GM23338 (cell line): ENCODE data around the gene HEXB. TPM values are rescaled to one million over a fixed set of nuclear protein-coding genes. Genes with fewer than 3 reads are reported as not detected.

Experiments
- ATAC-seq: fragments of 200-7000 bp; cut with Tn5 transposase; 3 replicates; pipeline ENCODE4 v1.9.1; 2020
- DNase-seq: peaks from one replicate; pipeline ENCODE4 v3.0.0-alpha.2; 2015; ENCODE audit warnings: low spot score
- H2AFZ ChIP-seq: fragments of 200-600 bp; sonication (generic); 2 replicates; pipeline ENCODE4 v1.8.0; 2016; ENCODE audit warnings: antibody characterized with exemption, mild to moderate bottlenecking, moderate library complexity
- H3F3A ChIP-seq: fragments of 200-600 bp; sonication (generic); replicated peaks from 2 replicates; pipeline ENCODE4 v1.8.0; 2017; ENCODE audit warnings: antibody characterized with exemption, mixed run types, low read depth
- H3K27ac ChIP-seq: fragments of 200-600 bp; sonication (generic); 2 replicates; pipeline ENCODE4 v1.6.1; 2016; ENCODE audit warnings: low read depth
- H3K27me3 ChIP-seq: fragments of 200-600 bp; sonication (generic); 2 replicates; pipeline ENCODE4 v1.8.0; 2016; ENCODE audit warnings: mild to moderate bottlenecking, mixed run types, moderate library complexity; ENCODE audit not compliant: insufficient read depth
- H3K36me3 ChIP-seq: fragments of 200-600 bp; sonication (generic); 2 replicates; pipeline ENCODE4 v1.8.0; 2016; ENCODE audit warnings: mild to moderate bottlenecking; ENCODE audit not compliant: insufficient read depth
- H3K4me1 ChIP-seq: fragments of 200-600 bp; sonication (generic); 2 replicates; pipeline ENCODE4 v1.8.0; 2016; ENCODE audit warnings: mild to moderate bottlenecking, moderate library complexity; ENCODE audit not compliant: insufficient read depth
- H3K4me2 ChIP-seq: fragments of 200-600 bp; sonication (generic); 2 replicates; pipeline ENCODE4 v1.7.1; 2017; ENCODE audit warnings: mixed run types
- H3K4me3 ChIP-seq: fragments of 200-600 bp; sonication (generic); 2 replicates; pipeline ENCODE4 v1.6.1; 2016; ENCODE audit warnings: mixed run types
- H3K79me2 ChIP-seq: fragments of 200-600 bp; sonication (generic); replicated peaks from 2 replicates; pipeline ENCODE4 v1.8.0; 2017; ENCODE audit warnings: mild to moderate bottlenecking; ENCODE audit not compliant: insufficient read depth
- H3K9me2 ChIP-seq: fragments of 200-600 bp; sonication (generic); 2 replicates; pipeline ENCODE4 v1.8.0; 2017; ENCODE audit not compliant: insufficient read depth
- H4K20me1 ChIP-seq: fragments of 200-600 bp; sonication (generic); replicated peaks from 2 replicates; pipeline ENCODE4 v1.8.0; 2017; ENCODE audit warnings: mild to moderate bottlenecking; ENCODE audit not compliant: insufficient read depth
- H3K27ac Mint-ChIP-seq: 2 replicates; pipeline ENCODE4 v1.8.0; 2020; ENCODE audit warnings: inconsistent platforms, mild to moderate bottlenecking, moderate library complexity, mixed read lengths
- H3K27me3 Mint-ChIP-seq: 3 replicates; pipeline ENCODE4 v1.8.0; 2022; ENCODE audit warnings: low read depth, mild to moderate bottlenecking, moderate library complexity, mixed read lengths, inconsistent platforms; ENCODE audit not compliant: insufficient read depth, poor library complexity
- H3K36me3 Mint-ChIP-seq: 3 replicates; pipeline ENCODE4 v1.8.0; 2021; ENCODE audit warnings: low read depth, mild to moderate bottlenecking, inconsistent platforms, moderate library complexity, mixed read lengths
- H3K4me1 Mint-ChIP-seq: 3 replicates; pipeline ENCODE4 v1.8.0; 2020; ENCODE audit warnings: mild to moderate bottlenecking, inconsistent platforms, mixed read lengths
- H3K4me3 Mint-ChIP-seq: 3 replicates; pipeline ENCODE4 v1.8.0; 2021; ENCODE audit warnings: moderate library complexity, mild to moderate bottlenecking, inconsistent platforms, mixed read lengths
- H3K9me3 Mint-ChIP-seq: 3 replicates; pipeline ENCODE4 v1.8.0; 2020; ENCODE audit warnings: moderate library complexity, mild to moderate bottlenecking, inconsistent platforms, mixed read lengths
- CREB1 ChIP-seq: fragments of 250-450 bp; sonication (Bioruptor Pico); IDR thresholded peaks from 2 replicates; pipeline ENCODE4 v1.5.0; 2020; ENCODE audit warnings: low read depth, mild to moderate bottlenecking, moderate library complexity
- ETS1 ChIP-seq: IDR thresholded peaks from 2 replicates; pipeline ENCODE4 v1.6.1; 2016; ENCODE audit warnings: antibody characterized with exemption
- EZH2 ChIP-seq: fragments of 200-600 bp; sonication (generic); IDR thresholded peaks from one replicate; pipeline ENCODE4 v1.8.0; 2017; ENCODE audit warnings: antibody characterized with exemption, mild to moderate bottlenecking, low read depth; ENCODE audit not compliant: unreplicated experiment
- EZH2phosphoT487 ChIP-seq: fragments of 200-600 bp; sonication (generic); IDR thresholded peaks from one replicate; pipeline ENCODE4 v1.8.1; 2018; ENCODE audit warnings: antibody characterized with exemption; ENCODE audit not compliant: unreplicated experiment
- JUNB ChIP-seq: IDR thresholded peaks from one replicate; pipeline ENCODE4 v1.6.1; 2016; ENCODE audit warnings: antibody characterized with exemption; ENCODE audit not compliant: unreplicated experiment
- NANOG ChIP-seq: IDR thresholded peaks from 2 replicates; pipeline ENCODE4 v1.6.1; 2016; ENCODE audit warnings: antibody characterized with exemption, borderline replicate concordance
- POLR2AphosphoS5 ChIP-seq: IDR thresholded peaks from 2 replicates; pipeline ENCODE4 v1.6.1; 2016; ENCODE audit warnings: antibody characterized with exemption, low read depth
- REST ChIP-seq: IDR thresholded peaks from one replicate; pipeline ENCODE4 v1.6.1; 2018; ENCODE audit warnings: antibody characterized with exemption; ENCODE audit not compliant: unreplicated experiment
- STAT1 ChIP-seq: IDR thresholded peaks from one replicate; pipeline ENCODE4 v1.6.1; 2016; ENCODE audit warnings: antibody characterized with exemption; ENCODE audit not compliant: unreplicated experiment
- ZNF114 ChIP-seq: fragments of 250-450 bp; sonication (Bioruptor Pico); IDR thresholded peaks from 2 replicates; pipeline ENCODE4 v1.5.0; 2020; ENCODE audit warnings: mild to moderate bottlenecking, moderate library complexity
- ZNF331 ChIP-seq: fragments of 250-450 bp; sonication (Bioruptor Pico); IDR thresholded peaks from 2 replicates; pipeline ENCODE4 v1.5.0; 2020; ENCODE audit warnings: low read depth, mild to moderate bottlenecking, moderate library complexity
- ZNF462 ChIP-seq: fragments of 250-450 bp; sonication (Bioruptor Pico); IDR thresholded peaks from 2 replicates; pipeline ENCODE4 v1.5.0; 2020; ENCODE audit warnings: mild to moderate bottlenecking, moderate library complexity
- polyA plus RNA-seq: library from polyadenylated mRNA; unstranded; fragments of >200 nt; fragmentation: Nextera tagmentation; extraction: Ambion mirVana; gene quantifications from 2 replicates; pipeline ENCODE4 v1.2.1, GENCODE V29; 2016
- total RNA-seq: library from RNA; depleted of rRNA; stranded (reverse); fragments of >200 nt; shearing (Covaris generic); gene quantifications from 2 replicates; pipeline ENCODE4 v1.2.3, GENCODE V29; 2014
- TF ChIP-seq, protein P1 (sequence below), 2 experiments: fragments of 200-600 bp in 1 of 2; sonication (generic) in 1 of 2; conservative IDR thresholded peaks; 2 replicates each; pipeline versions ENCODE4 v1.5.1 to v1.6.1; 2016 to 2017; ENCODE audit warnings: antibody characterized with exemption in 2 of 2, low read depth in 2 of 2, mild to moderate bottlenecking in 2 of 2, moderate library complexity in 1 of 2

Gene HEXB
- total and polyA plus RNA-seq, 2 experiments from 2014 or later = 49.2 to 70.8 TPM

GRCh38 chr5:74636552-74636951 is 48.5 kb upstream of the HEXB start:
- Histone ChIP-seq H3K9me2 (no peaks in the 10 kb centered on the region), H3K27me3 (peaks cover 20% of the 10 kb centered on the region), H3K36me3 (peaks cover 4% of the 10 kb centered on the region; the same call in 1 of the 2 replicates), H4K20me1 (peaks cover 29% of the 10 kb centered on the region), H3K27ac (no peak overlapping the region), H2AFZ (no peak overlapping the region), H3F3A (0 out of 2 replicates have a peak, but pooled peaks cover 6% of the 10 kb centered on the region), H3K4me2 (no peak overlapping the region), H3K4me3 (no peak overlapping the region), H3K79me2 (peaks cover 44% of the 10 kb centered on the region), H3K4me1 (peaks cover 28% of the 10 kb centered on the region)
- Mint-ChIP-seq H3K27me3 (peaks cover 6% of the 10 kb centered on the region), H3K27ac (no peak overlapping the region), H3K4me1 (peaks cover 40% of the 10 kb centered on the region), H3K4me3 (no peak overlapping the region), H3K36me3 (peaks cover 31% of the 10 kb centered on the region), H3K9me3 (no peaks in the 10 kb centered on the region)
- DNase-seq (no peak), ATAC-seq (no peak)
- TF ChIP-seq ETS1 (no peak), NANOG (no peak), EZH2phosphoT487 (no peak), REST (no peak), STAT1 (no peak), CREB1 (CRISPR knock-in tag) (no peak), JUNB (no peak), POLR2AphosphoS5 (no peak), ZNF114 (CRISPR knock-in tag) (no peak), ZNF462 (CRISPR knock-in tag) (no peak), EZH2 (no peak), ZNF331 (CRISPR knock-in tag) (no peak)
- TF ChIP-seq, protein P1, sequence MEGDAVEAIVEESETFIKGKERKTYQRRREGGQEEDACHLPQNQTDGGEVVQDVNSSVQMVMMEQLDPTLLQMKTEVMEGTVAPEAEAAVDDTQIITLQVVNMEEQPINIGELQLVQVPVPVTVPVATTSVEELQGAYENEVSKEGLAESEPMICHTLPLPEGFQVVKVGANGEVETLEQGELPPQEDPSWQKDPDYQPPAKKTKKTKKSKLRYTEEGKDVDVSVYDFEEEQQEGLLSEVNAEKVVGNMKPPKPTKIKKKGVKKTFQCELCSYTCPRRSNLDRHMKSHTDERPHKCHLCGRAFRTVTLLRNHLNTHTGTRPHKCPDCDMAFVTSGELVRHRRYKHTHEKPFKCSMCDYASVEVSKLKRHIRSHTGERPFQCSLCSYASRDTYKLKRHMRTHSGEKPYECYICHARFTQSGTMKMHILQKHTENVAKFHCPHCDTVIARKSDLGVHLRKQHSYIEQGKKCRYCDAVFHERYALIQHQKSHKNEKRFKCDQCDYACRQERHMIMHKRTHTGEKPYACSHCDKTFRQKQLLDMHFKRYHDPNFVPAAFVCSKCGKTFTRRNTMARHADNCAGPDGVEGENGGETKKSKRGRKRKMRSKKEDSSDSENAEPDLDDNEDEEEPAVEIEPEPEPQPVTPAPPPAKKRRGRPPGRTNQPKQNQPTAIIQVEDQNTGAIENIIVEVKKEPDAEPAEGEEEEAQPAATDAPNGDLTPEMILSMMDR (conservative IDR thresholded peaks at IDR 0.05; ENCODE audit: low read depth in 2 of 2) = no peak
